ENCODE measurements around the gene CHCT1. TPM values are rescaled to one million over a fixed set of nuclear protein-coding genes. Genes with fewer than 3 reads are reported as not detected.

The CHCT1 gene
- total and polyA plus RNA-seq, 12 donors, result 0.44 TPM; not detected in 11

- H3K9me3 ChIP-seq, result no peaks in the 10 kb centered on the region
- DNase-seq (no peak), ATAC-seq (peak in 6 of 8 donors; percentile 13 to 56 (median 36))
- no peaks in the 10 kb centered on the region for H3K36me3 ChIP-seq
- no peak for TF ChIP-seq CTCF (IDR thresholded peaks at IDR 0.05)
- H3K27ac ChIP-seq, result peak overlapping the region in 6 of 10 donors; percentile 17 to 90 (median 40)
- WGBS, 2 donors, result 72 to 78% methylated on average over 3 of the region's 3 CpGs
- intact Hi-C loops (cut with DNase I), result no loop called here
- H3K4me1 ChIP-seq, result peaks cover 0 to 55% (median 0%) of the 10 kb centered on the region in 9 donors
- no peak overlapping the region for H3K4me3 ChIP-seq
- H3K27me3 ChIP-seq, result no peaks in the 10 kb centered on the region
Observed at GRCh38 chr17:60398227-60398959, 23.9 kb upstream of the CHCT1 start.

GRCh38 chr17:60401819-60402218, 20.5 kb upstream of the CHCT1 start:
- intact Hi-C loops (cut with DNase I), result no loop called here
- no peak for TF ChIP-seq CTCF (IDR thresholded peaks at IDR 0.05)
- Histone ChIP-seq H3K4me1 (peaks cover 0 to 27% (median 0%) of the 10 kb centered on the region in 9 donors), H3K27ac (no peak overlapping the region), H3K36me3 (no peaks in the 10 kb centered on the region), H3K27me3 (no peaks in the 10 kb centered on the region), H3K9me3 (no peaks in the 10 kb centered on the region), H3K4me3 (no peak overlapping the region)
- ATAC-seq, result no peak
- DNase-seq, result no peak

GRCh38 chr17:60403523-60403810, 18.8 kb upstream of the CHCT1 start:
- DNase-seq (no peak), ATAC-seq (no peak)
- 89 to 91% methylated on average over 3 of the region's 3 CpGs for WGBS, 2 donors
- intact Hi-C loops (cut with DNase I), result no loop called here
- no peaks in the 10 kb centered on the region for H3K27me3 ChIP-seq
- H3K9me3 ChIP-seq, result no peaks in the 10 kb centered on the region
- no peak for TF ChIP-seq CTCF (IDR thresholded peaks at IDR 0.05)
- H3K4me1 ChIP-seq, result peaks cover 0 to 16% (median 0%) of the 10 kb centered on the region in 9 donors
- H3K4me3 ChIP-seq, result no peak overlapping the region
- H3K27ac ChIP-seq, result no peak overlapping the region
- H3K36me3 ChIP-seq, result no peaks in the 10 kb centered on the region

GRCh38 chr17:60403962-60404361, 18.3 kb upstream of the CHCT1 start:
- Histone ChIP-seq H3K27ac (no peak overlapping the region), H3K4me3 (no peak overlapping the region), H3K27me3 (peaks cover 0 to 2% (median 0%) of the 10 kb centered on the region in 7 donors), H3K9me3 (no peaks in the 10 kb centered on the region), H3K4me1 (peaks cover 0 to 11% (median 0%) of the 10 kb centered on the region in 9 donors), H3K36me3 (no peaks in the 10 kb centered on the region)
- ATAC-seq (no peak), DNase-seq (no peak)
- no peak for TF ChIP-seq CTCF (IDR thresholded peaks at IDR 0.05)
- intact Hi-C loops (cut with DNase I), result no loop called here
- 83 to 85% methylated on average over 6 of the region's 6 CpGs for WGBS, 2 donors
